NB4 (cell line): ENCODE results near the gene HYAL3.

Experiments used
- CTCF ChIP-seq: IDR thresholded peaks from one replicate; pipeline ENCODE4 v1.5.1; 2012; ENCODE audit warnings: low read depth, low read length
- MAX ChIP-seq: IDR thresholded peaks from 2 replicates; pipeline ENCODE4 v1.6.1; 2011; ENCODE audit warnings: low read depth, low read length
- POLR2A ChIP-seq: IDR thresholded peaks from 2 replicates; pipeline ENCODE4 v1.6.1; 2011; ENCODE audit warnings: mild to moderate bottlenecking; ENCODE audit not compliant: insufficient read length; ENCODE audit errors: extremely low read depth

GRCh38 chr3:50254577-50255250 lies 44.5 kb downstream of the HYAL3 start:
- TF ChIP-seq CTCF (no peak), POLR2A (no peak), MAX (no peak)
